ENCODE measurements around the gene EME2.

The EME2 gene

GRCh38 chr16:1776991-1777374 is 4.4 kb downstream of the EME2 start:
- no peak for TF ChIP-seq BACH2 (CRISPR knock-in tag; IDR thresholded peaks at IDR 0.05; ENCODE audit: borderline replicate concordance)
- TF ChIP-seq, protein P1, sequence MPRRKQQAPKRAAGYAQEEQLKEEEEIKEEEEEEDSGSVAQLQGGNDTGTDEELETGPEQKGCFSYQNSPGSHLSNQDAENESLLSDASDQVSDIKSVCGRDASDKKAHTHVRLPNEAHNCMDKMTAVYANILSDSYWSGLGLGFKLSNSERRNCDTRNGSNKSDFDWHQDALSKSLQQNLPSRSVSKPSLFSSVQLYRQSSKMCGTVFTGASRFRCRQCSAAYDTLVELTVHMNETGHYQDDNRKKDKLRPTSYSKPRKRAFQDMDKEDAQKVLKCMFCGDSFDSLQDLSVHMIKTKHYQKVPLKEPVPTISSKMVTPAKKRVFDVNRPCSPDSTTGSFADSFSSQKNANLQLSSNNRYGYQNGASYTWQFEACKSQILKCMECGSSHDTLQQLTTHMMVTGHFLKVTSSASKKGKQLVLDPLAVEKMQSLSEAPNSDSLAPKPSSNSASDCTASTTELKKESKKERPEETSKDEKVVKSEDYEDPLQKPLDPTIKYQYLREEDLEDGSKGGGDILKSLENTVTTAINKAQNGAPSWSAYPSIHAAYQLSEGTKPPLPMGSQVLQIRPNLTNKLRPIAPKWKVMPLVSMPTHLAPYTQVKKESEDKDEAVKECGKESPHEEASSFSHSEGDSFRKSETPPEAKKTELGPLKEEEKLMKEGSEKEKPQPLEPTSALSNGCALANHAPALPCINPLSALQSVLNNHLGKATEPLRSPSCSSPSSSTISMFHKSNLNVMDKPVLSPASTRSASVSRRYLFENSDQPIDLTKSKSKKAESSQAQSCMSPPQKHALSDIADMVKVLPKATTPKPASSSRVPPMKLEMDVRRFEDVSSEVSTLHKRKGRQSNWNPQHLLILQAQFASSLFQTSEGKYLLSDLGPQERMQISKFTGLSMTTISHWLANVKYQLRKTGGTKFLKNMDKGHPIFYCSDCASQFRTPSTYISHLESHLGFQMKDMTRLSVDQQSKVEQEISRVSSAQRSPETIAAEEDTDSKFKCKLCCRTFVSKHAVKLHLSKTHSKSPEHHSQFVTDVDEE (CRISPR knock-in tag; IDR thresholded peaks at IDR 0.05), result no peak
- TF ChIP-seq CSDC2 (CRISPR knock-in tag; IDR thresholded peaks at IDR 0.05), result no peak
- TF ChIP-seq GLIS3 (CRISPR knock-in tag; IDR thresholded peaks at IDR 0.05), result no peak
- no peak for TF ChIP-seq ZNF565 (CRISPR knock-in tag; conservative IDR thresholded peaks at IDR 0.05; ENCODE audit: low read depth)
- no peak for TF ChIP-seq CSRNP3 (CRISPR knock-in tag; IDR thresholded peaks at IDR 0.05)
- TF ChIP-seq RARB (CRISPR knock-in tag; IDR thresholded peaks at IDR 0.05), result no peak
- no peak for TF ChIP-seq TCF4 (CRISPR knock-in tag; IDR thresholded peaks at IDR 0.05; ENCODE audit: borderline replicate concordance)
- ATAC-seq, result no peak

GRCh38 chr16:1777375-1778199 is 5.0 kb downstream of the EME2 start:
- no peak for ATAC-seq
- TF ChIP-seq ZFP3 (CRISPR knock-in tag; IDR thresholded peaks at IDR 0.05) (no peak), GLIS3 (CRISPR knock-in tag; IDR thresholded peaks at IDR 0.05) (no peak)

DNA sequence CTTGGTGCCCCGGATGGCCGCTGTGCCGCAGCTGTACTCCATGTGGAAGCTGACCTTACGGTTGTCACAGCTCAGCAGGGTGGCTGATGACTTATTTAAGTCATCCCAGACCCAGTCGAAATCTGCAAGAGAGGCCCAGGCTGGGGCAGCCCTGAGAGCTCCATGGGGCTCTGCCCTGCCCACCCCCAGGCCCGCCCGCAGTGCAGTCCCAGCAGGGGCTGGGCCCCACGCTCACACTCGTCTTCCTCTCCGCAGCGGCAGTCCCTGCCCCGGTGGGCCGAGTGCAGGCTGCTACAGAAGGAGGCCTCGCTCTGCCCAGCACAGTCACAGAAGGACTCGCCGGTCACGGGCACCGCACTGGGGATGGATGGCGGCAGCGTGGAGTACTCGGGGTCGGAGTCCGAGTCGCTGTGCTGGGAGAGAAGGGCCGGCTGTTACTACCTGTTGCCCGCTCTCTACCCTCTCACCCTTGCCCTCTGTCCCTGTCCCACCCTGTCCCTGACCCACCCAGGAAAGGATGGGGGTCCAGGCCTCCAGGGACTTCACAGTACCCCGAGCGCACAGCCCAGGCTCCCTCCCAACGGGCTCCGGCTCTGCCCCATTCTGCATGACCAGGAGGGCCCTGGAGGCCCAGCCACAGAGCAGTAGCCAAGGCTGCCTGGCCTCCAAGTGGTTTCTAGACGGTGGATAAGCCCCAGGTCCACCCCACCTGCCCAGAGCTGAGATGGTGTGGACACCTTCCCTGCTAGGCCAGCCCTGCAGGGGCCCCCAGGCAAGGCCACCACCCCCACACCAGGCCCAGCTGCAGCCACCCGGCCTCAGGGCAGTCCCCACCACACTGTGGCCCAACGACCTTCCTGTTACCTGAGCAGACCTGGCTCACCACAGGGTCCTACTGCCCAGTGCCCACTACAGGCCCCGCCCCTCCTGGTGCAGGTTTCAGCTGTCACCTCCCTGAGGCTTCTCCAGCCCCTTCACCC is 5.9 kb downstream of the EME2 start:
- ATAC-seq, result no peak
- TF ChIP-seq, protein P2, sequence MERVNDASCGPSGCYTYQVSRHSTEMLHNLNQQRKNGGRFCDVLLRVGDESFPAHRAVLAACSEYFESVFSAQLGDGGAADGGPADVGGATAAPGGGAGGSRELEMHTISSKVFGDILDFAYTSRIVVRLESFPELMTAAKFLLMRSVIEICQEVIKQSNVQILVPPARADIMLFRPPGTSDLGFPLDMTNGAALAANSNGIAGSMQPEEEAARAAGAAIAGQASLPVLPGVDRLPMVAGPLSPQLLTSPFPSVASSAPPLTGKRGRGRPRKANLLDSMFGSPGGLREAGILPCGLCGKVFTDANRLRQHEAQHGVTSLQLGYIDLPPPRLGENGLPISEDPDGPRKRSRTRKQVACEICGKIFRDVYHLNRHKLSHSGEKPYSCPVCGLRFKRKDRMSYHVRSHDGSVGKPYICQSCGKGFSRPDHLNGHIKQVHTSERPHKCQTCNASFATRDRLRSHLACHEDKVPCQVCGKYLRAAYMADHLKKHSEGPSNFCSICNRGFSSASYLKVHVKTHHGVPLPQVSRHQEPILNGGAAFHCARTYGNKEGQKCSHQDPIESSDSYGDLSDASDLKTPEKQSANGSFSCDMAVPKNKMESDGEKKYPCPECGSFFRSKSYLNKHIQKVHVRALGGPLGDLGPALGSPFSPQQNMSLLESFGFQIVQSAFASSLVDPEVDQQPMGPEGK (CRISPR knock-in tag; IDR thresholded peaks at IDR 0.05; ENCODE audit: borderline replicate concordance), result no peak
- no peak for TF ChIP-seq ZFP3 (CRISPR knock-in tag; IDR thresholded peaks at IDR 0.05)
- no peak for TF ChIP-seq ARNTL (CRISPR knock-in tag; IDR thresholded peaks at IDR 0.05; ENCODE audit: borderline replicate concordance, low read depth)
- no peak for TF ChIP-seq CSRNP3 (CRISPR knock-in tag; IDR thresholded peaks at IDR 0.05)
- TF ChIP-seq GLIS3 (CRISPR knock-in tag; IDR thresholded peaks at IDR 0.05), result no peak
- no peak for TF ChIP-seq OSR1 (CRISPR knock-in tag; IDR thresholded peaks at IDR 0.05)
- no peak for TF ChIP-seq ZNF565 (CRISPR knock-in tag; conservative IDR thresholded peaks at IDR 0.05; ENCODE audit: low read depth)
- no peak for TF ChIP-seq BACH2 (CRISPR knock-in tag; IDR thresholded peaks at IDR 0.05; ENCODE audit: borderline replicate concordance)
- TF ChIP-seq, protein P1 (CRISPR knock-in tag; IDR thresholded peaks at IDR 0.05), result no peak

All from SK-N-SH treated with all-trans-retinoic acid at 6 μM for 48 hours (cell line).